OCI-LY1 (cell line): Measurements from ENCODE around the gene IL1RN.

ENCODE experiments used
- H2AFZ ChIP-seq: fragments of 200-600 bp; sonication (generic), shearing (Covaris generic); 2 replicates; pipeline ENCODE4 v1.6.0; 2014; ENCODE audit warnings: antibody characterized with exemption, mild to moderate bottlenecking, low read length
- H3F3A ChIP-seq: fragments of 200-600 bp; sonication (generic), shearing (Covaris generic); 2 replicates; pipeline ENCODE4 v1.6.0; 2014; ENCODE audit warnings: mild to moderate bottlenecking, antibody characterized with exemption, low read length, moderate library complexity; ENCODE audit not compliant: insufficient read depth
- H3K27ac ChIP-seq: fragments of 200-600 bp; sonication (generic); 2 replicates; pipeline ENCODE4 v1.5.1; 2014; ENCODE audit warnings: low read length, mixed run types, mild to moderate bottlenecking, low read depth; ENCODE audit not compliant: poor library complexity, severe bottlenecking
- H3K27me3 ChIP-seq: fragments of 200-600 bp; sonication (generic); 2 replicates; pipeline ENCODE4 v1.6.0; 2014; ENCODE audit warnings: antibody characterized with exemption, mild to moderate bottlenecking, low read length, moderate library complexity; ENCODE audit not compliant: insufficient read depth
- H3K36me3 ChIP-seq: fragments of 200-600 bp; sonication (generic); 2 replicates; pipeline ENCODE4 v1.6.1; 2014; ENCODE audit warnings: mild to moderate bottlenecking, antibody characterized with exemption, low read length, moderate library complexity, mixed read lengths; ENCODE audit not compliant: insufficient read depth
- H3K4me1 ChIP-seq: fragments of 200-600 bp; sonication (generic); 2 replicates; pipeline ENCODE4 v1.5.1; 2014; ENCODE audit warnings: mild to moderate bottlenecking, low read length, moderate library complexity; ENCODE audit not compliant: insufficient read depth, severe bottlenecking
- H3K4me2 ChIP-seq: fragments of 200-600 bp; sonication (generic), shearing (Covaris generic); 2 replicates; pipeline ENCODE4 v1.6.1; 2014; ENCODE audit warnings: low read length
- H3K4me3 ChIP-seq: fragments of 200-600 bp; sonication (generic); 2 replicates; pipeline ENCODE4 v1.5.1; 2014; ENCODE audit warnings: low read length, low read depth, mild to moderate bottlenecking, mixed read lengths; ENCODE audit not compliant: poor library complexity, severe bottlenecking
- H3K79me2 ChIP-seq: fragments of 200-600 bp; shearing (Covaris generic); 2 replicates; pipeline ENCODE4 v1.6.1; 2016; ENCODE audit warnings: mixed run types, low read length, mixed read lengths; ENCODE audit not compliant: insufficient read depth
- H3K9ac ChIP-seq: fragments of 200-600 bp; sonication (generic), shearing (Covaris generic); 2 replicates; pipeline ENCODE4 v1.6.1; 2014; ENCODE audit warnings: mild to moderate bottlenecking, low read length, mixed read lengths
- H3K9me2 ChIP-seq: fragments of 200-600 bp; sonication (generic), shearing (Covaris generic); 2 replicates; pipeline ENCODE4 v1.6.1; 2014; ENCODE audit warnings: low read depth, mild to moderate bottlenecking, low read length, mixed read lengths
- H3K9me3 ChIP-seq: fragments of 200-600 bp; shearing (Covaris generic); 2 replicates; pipeline ENCODE4 v1.6.1; 2014; ENCODE audit warnings: low read length, mixed read lengths
- H4K20me1 ChIP-seq: fragments of 200-600 bp; sonication (generic), shearing (Covaris generic); 2 replicates; pipeline ENCODE4 v1.6.0; 2016; ENCODE audit warnings: mild to moderate bottlenecking, low read length; ENCODE audit not compliant: insufficient read depth
- EZH2 ChIP-seq: fragments of 200-600 bp; sonication (generic), shearing (Covaris generic); IDR thresholded peaks from 2 replicates; pipeline ENCODE4 v1.8.0; 2017; ENCODE audit warnings: borderline replicate concordance, mixed run types, mild to moderate bottlenecking, antibody characterized with exemption, low read length, moderate library complexity, mixed read lengths
- TF ChIP-seq, protein P1 (sequence below): fragments of 200-600 bp; sonication (generic), shearing (Covaris generic); IDR thresholded peaks from 2 replicates; pipeline ENCODE4 v1.5.1; 2017; ENCODE audit warnings: mild to moderate bottlenecking, antibody characterized with exemption, low read length, moderate library complexity, mixed read lengths

The IL1RN gene

DNA sequence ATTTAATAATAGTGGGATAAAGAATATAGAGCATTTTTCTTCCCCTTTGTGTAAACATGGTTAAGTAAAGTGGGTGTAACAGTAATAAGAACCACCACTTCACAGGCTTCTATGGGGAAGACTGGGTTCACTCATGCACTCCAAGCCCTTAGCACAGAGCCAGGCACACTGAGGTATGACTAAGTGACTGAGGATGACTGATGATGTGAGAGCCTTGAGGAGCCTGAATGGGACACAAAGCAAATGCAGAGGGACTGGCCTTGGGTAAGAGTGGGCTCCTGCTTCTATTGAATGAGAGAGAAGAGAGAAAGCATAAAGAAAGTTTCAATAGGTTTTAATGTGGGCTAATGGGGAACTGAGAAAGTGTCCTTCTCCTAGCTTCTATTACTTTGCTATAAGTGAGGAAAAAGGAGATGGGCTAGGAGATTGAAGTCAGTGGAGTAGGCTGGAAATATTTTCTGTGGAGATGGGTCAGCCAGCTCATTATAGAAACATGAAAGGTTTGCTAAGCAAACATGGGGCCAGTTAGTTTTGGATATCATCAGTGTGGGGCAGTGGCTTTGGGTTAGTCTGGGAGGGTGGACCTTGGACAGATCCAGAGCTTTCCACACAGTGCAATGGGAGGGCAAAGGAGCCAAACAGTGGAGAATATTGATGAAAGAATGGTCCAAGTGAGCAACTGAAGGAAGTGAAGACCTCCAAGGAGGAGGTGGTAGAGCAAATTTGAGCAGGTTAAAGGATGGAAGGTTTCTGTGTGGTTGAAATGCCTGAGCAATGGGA lies 39.0 kb upstream of the IL1RN start:
- Histone ChIP-seq H3K9me3 (no peaks in the 10 kb centered on the region), H3K27ac (no peak overlapping the region), H3K9ac (no peak overlapping the region), H3F3A (no peaks in the 10 kb centered on the region), H3K4me2 (no peak overlapping the region), H3K9me2 (no peaks in the 10 kb centered on the region), H3K79me2 (no peaks in the 10 kb centered on the region), H2AFZ (no peak overlapping the region), H3K4me3 (no peak overlapping the region), H4K20me1 (no peaks in the 10 kb centered on the region), H3K36me3 (no peaks in the 10 kb centered on the region), H3K4me1 (no peaks in the 10 kb centered on the region), H3K27me3 (peaks cover 1% of the 10 kb centered on the region; the same call in 1 of the 2 replicates)
- TF ChIP-seq, protein P1, sequence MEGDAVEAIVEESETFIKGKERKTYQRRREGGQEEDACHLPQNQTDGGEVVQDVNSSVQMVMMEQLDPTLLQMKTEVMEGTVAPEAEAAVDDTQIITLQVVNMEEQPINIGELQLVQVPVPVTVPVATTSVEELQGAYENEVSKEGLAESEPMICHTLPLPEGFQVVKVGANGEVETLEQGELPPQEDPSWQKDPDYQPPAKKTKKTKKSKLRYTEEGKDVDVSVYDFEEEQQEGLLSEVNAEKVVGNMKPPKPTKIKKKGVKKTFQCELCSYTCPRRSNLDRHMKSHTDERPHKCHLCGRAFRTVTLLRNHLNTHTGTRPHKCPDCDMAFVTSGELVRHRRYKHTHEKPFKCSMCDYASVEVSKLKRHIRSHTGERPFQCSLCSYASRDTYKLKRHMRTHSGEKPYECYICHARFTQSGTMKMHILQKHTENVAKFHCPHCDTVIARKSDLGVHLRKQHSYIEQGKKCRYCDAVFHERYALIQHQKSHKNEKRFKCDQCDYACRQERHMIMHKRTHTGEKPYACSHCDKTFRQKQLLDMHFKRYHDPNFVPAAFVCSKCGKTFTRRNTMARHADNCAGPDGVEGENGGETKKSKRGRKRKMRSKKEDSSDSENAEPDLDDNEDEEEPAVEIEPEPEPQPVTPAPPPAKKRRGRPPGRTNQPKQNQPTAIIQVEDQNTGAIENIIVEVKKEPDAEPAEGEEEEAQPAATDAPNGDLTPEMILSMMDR: no peak
- TF ChIP-seq EZH2: no peak

DNA sequence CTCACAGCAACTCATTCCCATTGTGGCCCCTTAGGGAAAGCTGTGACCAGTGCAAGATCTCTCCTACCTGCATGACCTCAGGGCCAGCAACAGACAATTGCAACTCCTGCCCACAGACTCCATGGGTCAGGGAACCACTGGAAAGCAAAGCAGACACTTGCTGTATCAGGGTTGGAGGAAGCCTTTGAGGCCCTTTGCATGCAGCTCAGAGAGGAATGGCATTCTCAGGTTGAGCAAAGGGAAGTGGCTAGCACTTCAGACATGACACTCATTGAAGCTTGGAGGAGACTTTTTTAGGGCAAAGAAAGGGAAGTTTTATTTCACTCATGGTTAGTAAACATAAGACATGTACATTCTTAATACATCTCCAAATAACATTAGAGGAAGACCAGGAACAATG lies 37.5 kb upstream of the IL1RN start:
- H3K27ac ChIP-seq: no peak overlapping the region
- H3K9ac ChIP-seq: no peak overlapping the region
- TF ChIP-seq, protein P1: no peak
- no peak for TF ChIP-seq EZH2
- no peaks in the 10 kb centered on the region for H3K79me2 ChIP-seq
- no peaks in the 10 kb centered on the region for H3F3A ChIP-seq
- H3K9me3 ChIP-seq: no peaks in the 10 kb centered on the region
- no peak overlapping the region for H3K4me2 ChIP-seq
- no peak overlapping the region for H2AFZ ChIP-seq
- H3K27me3 ChIP-seq: no peaks in the 10 kb centered on the region; the same call in 1 of the 2 replicates
- H3K4me1 ChIP-seq: no peaks in the 10 kb centered on the region
- H3K9me2 ChIP-seq: no peaks in the 10 kb centered on the region
- no peaks in the 10 kb centered on the region for H3K36me3 ChIP-seq
- H4K20me1 ChIP-seq: no peaks in the 10 kb centered on the region
- H3K4me3 ChIP-seq: no peak overlapping the region

DNA sequence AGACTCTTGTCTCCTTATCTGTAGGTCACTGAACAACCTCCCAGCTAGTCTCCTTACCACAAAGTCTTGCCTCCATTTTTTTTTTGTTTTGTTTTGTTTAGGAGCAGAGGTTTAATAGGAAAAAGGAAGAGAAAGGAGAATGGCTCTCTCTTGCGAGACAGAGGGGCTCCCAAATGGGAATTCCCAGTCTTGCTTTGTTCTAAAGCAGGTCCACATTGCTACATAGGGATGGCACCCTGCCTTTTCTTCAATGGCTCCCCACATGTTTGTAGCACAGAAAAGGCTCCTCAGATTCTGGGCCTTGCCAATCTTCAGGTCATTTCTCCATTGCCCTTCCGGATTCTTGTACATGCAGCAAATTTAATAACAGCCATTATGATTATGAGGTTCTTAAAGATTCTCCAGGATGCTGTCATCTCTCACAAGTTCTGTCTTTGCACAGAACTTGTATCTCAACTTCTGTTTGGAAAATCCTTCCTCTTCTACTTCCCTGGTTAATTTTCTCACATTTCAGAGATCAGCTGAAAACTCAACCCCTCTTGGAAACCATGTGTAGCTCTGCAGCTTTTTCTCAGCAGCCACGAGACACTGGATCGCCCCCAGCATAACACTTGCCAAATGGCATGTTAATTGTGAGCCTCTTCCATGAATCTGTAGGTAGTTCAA lies 36.0 kb upstream of the IL1RN start:
- no peak overlapping the region for H3K27ac ChIP-seq
- H3K9ac ChIP-seq: no peak overlapping the region
- no peak overlapping the region for H3K4me2 ChIP-seq
- H3K4me3 ChIP-seq: no peak overlapping the region
- no peaks in the 10 kb centered on the region for H3K9me2 ChIP-seq
- no peaks in the 10 kb centered on the region for H4K20me1 ChIP-seq
- TF ChIP-seq, protein P1: no peak
- no peak for TF ChIP-seq EZH2
- no peak overlapping the region for H2AFZ ChIP-seq
- no peaks in the 10 kb centered on the region for H3K79me2 ChIP-seq
- no peaks in the 10 kb centered on the region; the same call in 1 of the 2 replicates for H3K27me3 ChIP-seq
- no peaks in the 10 kb centered on the region for H3K36me3 ChIP-seq
- H3F3A ChIP-seq: no peaks in the 10 kb centered on the region
- no peaks in the 10 kb centered on the region for H3K9me3 ChIP-seq
- no peaks in the 10 kb centered on the region for H3K4me1 ChIP-seq
